Stimulated activated CD8-positive, alpha-beta memory T cell treated with anti-CD3 and anti-CD28 coated beads, Interleukin-4, amount 100 ng/mL, for 48 hours (primary cell): ENCODE measurements around the gene TAC4.
A peak's percentile ranks its signal among the peaks of the same experiment; 100 is the strongest.

ENCODE experiments used
- DNase-seq: peaks from one replicate; pipeline ENCODE4 v3.0.0-alpha.2; 2020

The TAC4 gene

DNA sequence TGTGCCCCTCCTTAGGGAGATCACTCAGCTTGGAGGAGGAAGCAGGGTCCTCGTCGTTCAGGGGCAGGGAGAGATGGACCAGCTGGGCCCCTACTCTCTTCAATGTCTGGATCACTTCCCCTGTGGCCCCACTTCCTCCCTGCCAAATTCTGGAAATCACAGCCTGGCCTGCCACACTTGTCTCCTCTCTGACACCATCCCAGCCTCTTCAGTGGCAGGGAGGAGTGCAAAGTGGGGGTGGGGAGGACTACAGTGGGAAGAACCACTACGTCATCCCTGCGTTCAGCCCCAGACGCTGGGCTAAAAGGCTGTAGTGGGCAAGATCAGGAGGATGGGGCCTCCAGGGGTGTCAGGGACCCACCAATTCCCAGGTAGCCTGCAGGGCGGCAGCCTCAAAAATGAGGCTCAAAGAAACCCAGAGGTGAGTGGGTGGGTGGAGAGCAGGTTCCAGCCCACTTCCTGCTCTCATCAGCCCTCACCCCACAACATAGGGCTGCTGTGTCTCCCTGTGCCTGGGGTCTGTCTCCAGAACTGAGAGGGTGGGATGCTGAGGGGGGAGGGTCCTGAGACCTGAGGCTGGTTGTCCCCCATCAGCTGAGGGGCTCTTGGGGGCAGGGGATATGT lies 25.0 kb upstream of the TAC4 start:
- DNase-seq, result no peak

DNA sequence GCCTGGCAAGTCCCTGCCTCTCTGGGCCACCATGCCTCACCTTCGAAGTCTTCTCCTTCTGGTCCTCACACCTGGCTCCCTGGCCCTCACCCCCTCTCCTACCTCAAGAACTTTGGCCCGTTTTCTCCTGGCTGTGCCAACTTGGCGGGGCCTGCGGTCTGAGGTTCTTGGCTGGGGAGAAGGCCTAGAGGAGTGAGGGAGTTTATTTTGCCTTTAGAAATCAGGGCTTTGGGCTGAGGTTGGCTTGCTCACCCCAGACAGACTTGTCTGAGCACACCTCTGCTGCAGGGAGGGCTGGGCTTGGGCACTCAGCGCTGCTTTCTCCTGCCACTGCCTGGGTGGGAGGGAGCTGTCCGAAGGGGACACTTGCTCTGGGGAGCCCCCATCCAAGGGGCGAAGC lies 23.3 kb upstream of the TAC4 start:
- no peak for DNase-seq

DNA sequence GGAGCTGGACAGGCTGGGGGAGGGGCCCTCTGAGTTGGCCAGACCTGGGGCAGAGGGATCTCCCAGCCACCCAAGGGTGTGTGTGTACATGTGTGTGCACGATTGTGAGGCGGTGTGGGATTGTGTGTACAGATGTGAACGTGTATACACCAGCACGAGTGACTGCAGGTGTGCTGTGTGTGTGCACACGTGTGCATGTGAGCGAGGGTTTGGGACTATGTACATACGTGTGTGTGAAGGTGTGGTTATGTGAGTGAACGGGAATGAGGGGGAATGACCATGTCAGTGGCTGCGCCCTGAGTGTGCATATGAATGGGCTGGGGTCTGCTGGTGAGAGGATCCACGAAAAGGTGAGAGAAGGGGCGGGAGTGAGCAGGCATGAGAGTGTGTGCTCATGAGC lies 22.4 kb upstream of the TAC4 start:
- DNase-seq, result no peak

DNA sequence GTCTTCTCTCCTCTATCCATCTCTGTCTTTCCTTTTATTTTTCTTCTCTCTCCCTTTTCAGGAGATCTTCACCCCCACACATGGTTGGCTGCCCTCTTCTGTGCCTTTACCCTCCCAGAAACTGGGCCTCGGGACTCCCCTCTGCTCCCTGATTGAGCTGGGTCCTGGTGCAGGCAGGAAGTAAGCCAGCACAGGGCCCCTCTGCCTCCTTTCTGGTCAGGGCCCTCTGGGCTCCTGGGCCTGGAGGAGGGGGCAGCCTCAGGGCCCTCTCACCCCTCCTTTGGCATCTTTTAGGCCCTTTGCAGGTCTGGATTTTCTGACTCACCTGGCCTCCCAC lies 21.1 kb upstream of the TAC4 start:
- no peak for DNase-seq

DNA sequence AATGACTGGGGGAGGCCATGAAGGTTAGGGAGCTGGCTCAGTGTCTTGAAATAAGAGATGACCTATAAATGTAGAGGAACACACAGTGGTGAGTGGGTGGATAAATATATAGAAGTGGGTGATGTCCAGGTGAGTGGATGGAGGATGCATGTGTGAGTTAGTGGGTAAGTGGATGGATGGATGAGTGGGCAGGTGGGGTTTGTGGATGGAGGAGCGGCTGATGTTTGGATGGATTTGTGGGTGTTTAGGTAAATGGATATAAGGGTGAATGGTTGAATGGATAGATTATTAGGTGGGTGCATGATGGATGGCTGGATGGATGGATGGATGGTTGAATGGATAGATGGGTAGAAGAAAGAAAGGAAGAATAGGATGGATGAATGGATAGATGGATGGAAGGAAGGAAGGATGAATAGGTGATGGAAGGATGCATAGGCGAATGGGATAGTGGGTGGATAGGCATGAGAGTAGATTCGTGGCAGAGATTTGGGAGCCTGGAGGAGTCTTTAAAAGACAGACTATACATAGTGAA lies 19.1 kb upstream of the TAC4 start:
- DNase-seq, result no peak

DNA sequence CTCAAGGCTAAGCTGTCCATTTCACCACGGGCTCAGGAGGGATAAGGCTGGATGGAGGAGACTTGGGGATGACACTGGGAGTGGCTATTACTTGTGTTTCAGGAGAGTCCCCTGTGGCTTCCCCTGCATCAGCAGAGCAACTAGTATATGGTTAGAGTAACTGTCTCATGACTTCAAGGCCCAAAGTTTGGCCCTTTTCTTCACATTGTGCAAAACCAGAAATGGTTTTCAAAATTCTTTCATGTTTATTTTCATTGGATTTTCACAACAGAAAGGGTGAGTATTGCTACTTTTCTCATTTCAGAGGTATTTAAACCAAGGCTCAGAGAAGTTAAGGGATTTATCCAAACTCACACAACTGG lies 18.1 kb upstream of the TAC4 start:
- DNase-seq, result no peak

DNA sequence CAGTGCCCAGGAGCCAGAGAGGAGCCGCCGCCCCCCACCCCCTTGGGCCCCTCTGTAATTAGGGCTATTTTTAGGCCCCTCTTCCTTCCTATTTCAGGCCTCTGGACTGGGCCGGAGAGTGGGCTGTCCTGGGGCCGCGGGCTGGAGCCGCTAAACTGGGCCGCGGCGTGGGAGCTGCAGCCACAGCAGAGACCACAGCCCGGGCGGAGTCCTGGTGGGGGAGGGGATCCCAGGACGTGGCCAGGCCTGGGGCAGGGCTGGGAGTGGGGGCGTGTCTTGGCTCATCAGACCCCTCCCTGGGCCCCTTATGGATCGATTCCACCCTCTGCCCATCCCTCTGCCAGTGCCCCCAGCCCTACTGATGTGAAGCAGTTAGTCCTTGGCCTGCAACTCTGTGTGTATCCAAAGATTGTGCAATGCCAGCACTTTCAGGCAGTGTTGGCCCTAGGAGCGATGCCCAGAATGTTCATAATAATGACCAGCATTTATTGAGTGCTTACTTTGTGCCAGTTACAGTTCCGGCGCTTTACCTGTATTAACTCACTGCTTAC lies 15.0 kb upstream of the TAC4 start:
- DNase-seq, result no peak

DNA sequence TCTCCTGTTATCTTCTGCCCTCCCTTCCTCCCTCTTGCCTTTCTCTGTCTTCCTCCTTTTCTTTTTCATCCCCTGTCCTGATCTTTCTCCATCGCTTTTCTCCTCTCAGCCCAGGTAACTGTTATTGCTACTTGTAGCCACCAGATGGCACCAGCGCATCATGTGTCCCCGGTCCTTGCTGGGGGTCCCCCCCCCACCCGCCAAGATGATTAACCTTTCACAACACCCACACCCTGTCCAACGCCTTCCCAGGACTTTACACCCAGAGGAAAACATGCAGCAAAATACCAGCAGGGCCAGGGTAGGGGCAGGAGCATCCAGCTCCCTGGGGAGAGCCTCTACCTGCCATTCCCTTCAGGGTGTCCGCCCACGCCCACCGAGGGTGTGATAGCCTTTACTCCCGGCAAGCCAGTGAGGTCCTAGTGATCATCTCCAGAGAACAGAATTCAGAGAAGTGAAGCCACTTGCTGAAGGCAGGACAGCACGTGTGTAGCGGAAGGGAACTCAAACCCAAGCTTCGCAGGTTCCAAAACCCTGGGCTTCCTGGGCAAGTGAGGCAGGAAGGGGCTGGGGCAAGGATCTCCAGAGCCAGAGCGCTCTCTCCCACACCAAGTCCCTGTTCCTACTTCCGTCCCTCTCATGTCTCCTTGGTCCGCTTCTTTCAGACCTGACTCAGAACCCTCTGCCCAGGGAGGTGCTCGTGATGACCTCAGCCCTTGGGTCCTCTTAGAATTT lies 13.4 kb upstream of the TAC4 start:
- peak; percentile 72 for DNase-seq

DNA sequence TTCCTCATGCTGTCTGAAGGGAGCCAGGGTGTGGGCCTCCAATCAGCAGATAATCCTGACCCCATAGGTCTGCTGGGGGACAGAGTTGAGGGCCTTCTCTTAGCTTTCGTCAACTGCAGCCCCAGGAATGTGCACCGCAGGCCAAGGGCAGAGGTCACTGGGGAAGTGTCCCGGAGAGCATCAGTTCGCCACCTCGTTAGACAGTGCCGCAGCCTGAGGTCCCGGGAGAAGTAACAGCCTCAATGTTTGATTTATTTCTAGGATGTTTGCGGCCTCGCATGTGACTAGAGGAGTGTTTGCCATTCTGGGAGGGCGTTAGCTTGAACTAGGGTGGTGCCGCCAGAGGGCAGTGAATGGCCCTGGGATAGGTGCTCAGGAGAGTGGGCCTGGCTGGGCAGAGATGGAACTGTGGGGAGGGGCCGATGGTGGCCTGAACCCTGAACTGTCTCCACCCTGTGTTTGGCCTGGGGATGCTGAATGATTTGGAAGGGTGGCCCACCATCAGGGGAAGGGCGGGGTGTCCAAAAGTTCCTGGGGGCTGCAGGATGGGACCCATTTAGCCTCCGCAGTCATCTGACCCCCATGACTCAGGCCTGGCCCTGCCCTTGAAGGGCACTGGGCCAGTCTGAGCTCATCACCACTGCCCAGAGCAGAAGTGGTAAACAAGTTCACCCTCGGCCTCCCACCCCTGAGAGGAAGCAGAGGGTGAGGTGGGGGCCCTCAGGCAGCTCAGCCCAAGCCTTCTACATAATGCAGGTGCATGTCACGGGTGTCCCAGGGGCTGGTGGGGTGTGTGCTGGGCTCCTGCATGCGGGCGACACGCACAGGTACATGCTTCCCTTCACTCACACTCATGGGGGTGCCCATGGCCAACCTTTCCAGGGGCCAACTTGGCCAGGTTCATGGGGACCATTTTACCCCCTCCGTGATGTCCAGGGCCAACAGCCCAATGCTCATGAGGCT lies 12.4 kb upstream of the TAC4 start:
- no peak for DNase-seq

DNA sequence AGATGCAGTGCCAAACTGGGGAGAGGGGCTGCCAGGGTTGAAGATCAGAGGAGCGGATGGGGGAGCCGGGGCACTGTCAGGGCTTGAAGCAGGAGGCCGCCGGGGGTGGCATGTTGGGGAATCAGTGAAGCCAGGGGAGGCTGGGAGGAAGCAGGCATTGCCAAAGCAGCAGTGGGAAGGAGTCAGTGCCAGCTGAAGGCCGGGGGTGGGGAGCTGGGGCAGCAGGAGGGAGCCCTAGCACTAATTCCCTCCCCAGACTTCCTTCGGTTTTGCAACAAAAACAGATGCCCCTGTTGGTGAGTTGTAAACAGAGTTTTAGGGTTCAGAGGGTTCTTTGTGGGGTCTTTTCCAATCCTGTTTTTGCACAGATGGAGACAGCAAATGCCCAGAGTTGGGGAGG lies 10.9 kb upstream of the TAC4 start:
- no peak for DNase-seq

DNA sequence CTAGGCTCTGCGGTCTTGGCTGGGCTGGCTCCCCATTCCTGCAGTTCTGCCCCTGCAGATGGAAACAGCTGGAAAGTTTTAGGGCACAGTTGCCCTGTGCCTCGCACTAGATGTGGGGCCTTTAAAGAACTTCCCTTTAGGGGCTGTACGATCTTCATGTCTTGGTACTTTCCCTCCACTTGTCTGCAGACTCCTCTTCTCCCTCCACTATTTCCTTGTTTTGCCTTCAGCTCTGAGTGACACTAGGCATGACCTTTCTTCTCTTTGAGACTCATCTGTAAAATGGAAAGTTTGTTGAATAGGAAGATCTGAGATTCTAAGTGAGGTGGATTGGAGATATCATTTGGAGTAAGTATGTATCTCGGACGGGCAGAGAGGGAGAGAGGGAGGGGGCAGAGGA lies 6.3 kb upstream of the TAC4 start:
- DNase-seq, result no peak

DNA sequence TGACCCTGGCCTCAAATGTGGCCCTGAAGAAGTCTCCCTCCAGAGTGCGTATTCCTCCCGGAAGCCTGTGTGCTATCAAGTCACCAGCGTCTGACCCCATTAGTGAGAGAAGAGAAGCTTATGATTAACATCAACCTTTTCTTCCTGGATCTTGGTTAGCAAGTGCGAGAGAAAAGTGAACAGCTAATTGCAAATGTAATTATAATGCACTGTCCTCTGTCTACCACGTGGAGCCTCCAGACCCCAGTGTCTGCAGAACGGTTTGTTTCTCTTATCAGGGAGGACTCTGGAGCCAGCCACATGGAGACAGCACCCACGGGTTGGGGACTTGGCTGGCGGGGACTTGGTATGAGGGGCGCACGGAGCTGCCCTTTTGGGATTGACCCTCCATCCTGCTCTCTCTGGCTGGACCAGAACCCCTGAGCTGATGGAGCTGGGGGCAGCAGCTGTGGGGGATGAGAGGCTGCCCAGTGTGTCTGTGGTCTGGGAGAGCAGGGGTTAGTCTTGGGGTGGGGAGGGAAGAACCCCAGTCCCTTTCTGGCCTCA lies 5.7 kb upstream of the TAC4 start:
- DNase-seq, result no peak

DNA sequence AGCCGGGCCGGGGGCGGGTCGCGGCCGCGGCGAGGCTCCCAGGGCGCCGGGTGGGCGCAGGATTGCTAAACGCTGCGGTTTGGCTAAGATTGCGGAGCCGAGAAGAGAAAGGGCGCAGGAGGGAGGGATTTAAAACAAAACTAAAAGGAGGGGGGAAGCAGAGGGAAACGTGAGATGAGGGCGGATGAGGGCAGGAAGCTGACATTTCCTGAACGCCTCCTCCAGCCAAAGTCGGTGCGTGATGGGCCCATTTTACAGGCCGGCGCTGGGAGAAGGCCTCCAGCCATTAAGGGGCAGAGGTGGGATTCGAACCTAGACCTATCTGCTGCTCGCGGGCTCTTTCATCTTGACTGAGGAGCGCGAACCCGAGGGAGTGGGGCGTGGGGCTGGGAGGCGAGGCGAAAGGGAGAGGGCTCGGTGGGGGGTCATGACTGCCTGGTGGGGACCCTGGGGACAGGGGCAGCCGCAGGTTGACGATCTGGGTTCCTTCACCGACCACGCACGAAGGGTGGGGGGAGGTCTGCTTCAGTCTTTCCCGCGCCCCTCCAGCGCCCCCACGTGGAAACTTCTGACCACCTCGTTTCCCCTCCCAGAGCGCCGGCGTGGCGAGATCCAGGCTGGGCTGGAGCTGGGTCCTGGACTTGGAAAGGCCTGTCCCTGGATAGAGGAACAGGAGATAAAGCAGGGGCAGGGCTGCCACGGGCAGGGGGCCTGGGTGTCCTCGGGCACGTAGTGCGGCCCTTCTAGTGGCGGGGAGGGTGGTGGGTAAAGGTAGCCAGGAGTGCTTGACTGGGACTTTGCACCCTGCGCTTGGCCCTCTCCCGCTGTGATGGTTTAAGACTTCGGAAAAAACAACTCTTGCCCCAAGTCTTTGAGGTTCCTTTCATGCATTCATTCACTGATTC lies 3.8 kb upstream of the TAC4 start:
- peak; percentile 83 for DNase-seq

DNA sequence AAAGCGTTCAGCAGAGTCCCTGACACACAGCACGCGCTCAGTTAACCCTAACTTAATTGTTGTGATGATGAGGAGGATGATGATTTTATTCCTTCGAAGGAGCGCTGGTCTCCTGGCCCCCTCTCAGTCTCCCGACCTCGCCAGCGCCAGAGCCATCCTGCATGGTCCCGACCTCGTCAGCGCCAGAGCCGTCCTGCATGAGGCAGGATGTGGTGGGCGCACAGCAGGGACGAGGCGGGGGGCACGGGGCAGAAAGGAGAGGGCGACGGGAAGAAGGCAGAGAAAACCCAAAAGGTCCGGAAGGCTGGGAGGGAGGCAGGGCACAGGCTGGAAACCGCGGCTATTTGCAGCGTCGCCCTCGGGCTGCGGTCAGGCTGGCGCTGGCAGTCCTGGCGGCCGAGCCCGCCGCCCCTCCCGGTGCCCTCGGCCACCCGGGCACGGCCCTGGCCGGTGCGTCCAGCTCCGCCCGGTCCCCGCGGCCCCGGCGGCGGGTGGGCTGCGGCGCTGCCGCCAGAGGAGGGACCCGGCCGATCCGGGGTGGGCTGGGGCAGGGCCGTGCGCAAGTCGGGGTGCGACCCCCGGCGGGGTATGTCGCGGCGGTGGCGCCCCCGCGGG lies 3.0 kb upstream of the TAC4 start:
- peak; percentile 32 for DNase-seq

DNA sequence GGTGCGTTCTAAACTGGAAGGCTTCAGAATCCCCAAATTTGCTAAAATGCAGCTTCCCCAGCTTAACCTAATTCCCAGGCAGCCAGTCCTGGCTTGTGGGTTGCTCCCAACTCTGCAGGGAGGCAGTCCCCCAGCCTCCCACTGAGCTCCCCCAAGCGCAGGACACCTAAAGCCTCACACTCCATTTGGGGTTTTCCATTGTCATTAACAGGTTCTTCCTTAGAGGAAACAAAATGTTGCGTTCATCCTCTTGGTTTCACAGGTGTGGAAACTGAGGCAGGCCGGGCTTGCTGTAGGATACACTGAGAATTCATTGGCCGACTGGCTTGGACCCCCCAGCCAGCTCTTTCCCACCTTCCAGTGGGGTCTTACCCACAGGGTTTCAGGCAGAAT lies 2.3 kb upstream of the TAC4 start:
- no peak for DNase-seq

DNA sequence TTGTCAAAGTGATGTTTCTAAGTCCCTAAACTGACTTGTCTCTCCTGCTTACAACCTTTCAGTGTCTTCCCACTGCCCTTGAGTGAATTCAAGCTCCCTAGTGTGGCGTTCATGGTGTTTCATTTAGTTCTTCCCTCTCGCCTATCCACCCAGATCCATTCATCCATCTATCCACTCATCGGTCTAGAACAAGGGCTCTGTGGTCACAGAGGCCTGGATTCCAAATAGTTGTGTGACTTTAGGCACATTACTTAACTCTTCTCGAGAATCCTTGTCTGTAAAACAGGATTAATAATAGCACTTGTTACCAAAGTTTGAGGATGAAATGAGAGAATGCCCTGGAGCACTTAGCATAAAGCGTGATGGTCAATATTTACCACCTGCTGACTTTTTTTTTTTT lies 870 bp upstream of the TAC4 start:
- no peak for DNase-seq

DNA sequence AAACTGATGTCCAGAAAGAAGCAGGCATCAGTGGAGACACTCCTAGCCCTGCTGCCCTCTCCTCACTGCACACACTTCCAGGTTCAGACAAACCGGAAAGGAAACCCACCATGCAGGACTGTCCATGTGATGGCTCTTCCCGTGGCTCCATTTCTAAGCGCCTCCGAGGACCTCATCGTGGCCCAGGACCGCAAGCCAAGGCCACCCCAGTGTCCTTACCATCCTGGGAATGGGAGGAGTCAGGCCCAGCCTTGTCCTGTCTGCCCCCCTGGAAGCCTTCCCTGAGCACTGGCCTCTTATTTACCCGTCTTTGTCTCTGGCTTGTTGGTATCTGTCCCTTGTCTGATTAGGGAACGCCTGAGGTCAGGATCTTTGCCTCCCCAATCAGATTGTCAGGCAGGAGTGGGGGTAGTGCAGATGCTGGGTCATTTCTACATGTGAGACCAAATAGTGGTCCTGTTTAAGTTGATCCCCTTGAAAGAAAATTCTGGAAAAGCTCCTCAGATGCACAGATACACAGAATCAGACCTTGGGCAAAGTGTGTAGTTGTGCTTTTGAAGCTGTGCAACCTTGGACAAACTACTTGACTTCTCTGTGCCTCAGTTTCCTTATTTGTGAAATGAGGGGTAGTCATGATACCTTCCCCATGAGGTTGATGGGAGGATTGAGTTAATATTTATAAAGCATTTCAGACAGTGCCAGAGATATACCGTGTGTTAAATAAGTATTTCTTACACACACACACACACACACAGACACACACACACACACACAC lies 744 bp downstream of the TAC4 start:
- DNase-seq, result no peak

DNA sequence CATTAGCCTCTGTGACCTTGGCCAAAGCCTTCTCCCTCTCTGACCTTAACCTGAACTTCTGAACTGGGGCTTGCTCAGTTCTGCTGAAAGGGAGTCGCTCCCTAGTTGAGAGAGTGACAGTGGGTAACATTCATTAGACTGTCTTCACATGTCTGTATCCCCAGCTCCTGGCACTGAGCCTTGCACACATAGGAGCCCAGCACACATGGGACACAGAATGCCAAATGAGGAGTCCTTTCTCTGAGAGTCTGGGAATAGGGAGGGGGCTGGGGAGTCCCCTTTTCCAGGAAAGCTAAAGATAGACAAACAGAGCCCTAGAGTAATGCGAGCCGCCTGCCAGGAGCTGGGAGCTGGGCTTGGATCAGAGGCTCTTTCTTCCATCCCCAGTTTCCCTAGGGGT lies 2.5 kb downstream of the TAC4 start:
- no peak for DNase-seq

DNA sequence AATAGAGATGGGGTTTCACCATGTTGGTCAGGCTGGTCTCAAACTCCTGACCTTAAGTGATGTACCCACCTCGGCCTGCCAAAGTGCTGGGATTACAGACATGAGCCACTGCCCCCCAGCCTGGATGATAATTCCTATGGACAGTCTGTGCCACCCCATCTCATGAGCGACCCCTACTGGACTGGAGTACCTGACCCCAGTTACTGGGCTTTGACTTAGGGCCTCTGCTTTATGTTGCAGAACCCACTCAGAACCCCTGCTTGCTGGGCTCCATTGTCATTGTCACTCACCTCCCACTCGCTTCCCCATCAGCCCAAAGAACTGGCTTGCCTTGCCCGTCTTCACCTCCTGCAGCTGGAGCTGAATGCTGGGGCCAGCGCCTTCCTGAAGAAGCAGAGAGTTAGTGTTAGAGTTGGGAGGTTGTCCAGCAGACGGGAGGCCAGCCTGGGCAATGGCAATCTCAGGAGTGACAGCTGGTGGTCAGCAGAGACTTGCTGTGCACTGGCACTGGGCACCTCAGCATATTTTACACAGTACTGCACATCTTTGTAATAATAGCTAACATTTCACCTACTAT lies 4.0 kb downstream of the TAC4 start:
- DNase-seq, result peak; percentile 46

DNA sequence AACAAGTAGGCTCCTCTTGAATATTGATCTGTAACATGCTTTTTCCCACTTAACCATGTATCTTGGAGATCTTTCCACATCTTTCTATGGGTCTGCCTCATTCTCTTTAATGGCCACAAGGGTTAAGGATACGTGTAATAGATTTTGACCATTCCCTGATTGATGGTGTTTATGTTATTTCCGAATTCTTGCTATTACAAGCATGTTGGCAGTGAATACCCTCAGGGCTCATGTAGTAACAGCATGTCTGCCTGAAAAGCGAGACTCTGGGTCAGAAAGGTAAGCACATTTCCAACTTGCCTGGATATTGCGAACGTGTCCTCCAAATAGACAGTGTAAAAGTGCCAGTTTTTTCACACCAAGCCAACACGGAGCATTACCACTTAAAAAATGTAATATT lies 5.0 kb downstream of the TAC4 start:
- no peak for DNase-seq
